OCI-LY3 (cell line): ENCODE measurements around the gene PTPRA.

Source experiments
- EZH2phosphoT487 ChIP-seq: fragments of 200-600 bp; shearing (Covaris generic); IDR thresholded peaks from 2 replicates; pipeline ENCODE4 v1.6.1; 2018; ENCODE audit warnings: antibody characterized with exemption, mixed run types, low read depth
- TF ChIP-seq, protein P1 (sequence below): fragments of 200-600, 300-600 bp; sonication (generic); IDR thresholded peaks from 2 replicates; pipeline ENCODE4 v1.5.1; 2014; ENCODE audit warnings: antibody characterized with exemption, low read length, low read depth

DNA sequence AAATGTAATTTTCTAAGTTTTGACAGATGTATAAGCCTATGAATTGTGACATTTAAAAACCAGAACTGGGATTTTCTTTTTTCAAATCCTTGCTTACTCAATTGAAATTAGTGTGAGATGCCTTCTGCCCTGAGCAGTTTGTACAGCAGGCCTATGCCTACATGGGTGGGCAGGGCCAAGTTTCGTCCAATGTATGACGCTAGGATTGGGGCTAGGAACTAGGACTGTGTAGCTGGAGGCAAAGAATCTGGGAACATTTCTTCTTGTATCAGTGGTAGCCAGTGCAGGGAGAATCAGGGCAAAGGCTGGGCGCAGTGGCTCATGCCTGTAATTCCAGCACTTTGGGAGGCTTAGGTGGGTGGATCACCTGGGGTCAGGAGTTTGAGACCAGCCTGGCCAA, 3.9 kb upstream of the PTPRA start:
- TF ChIP-seq, protein P1, sequence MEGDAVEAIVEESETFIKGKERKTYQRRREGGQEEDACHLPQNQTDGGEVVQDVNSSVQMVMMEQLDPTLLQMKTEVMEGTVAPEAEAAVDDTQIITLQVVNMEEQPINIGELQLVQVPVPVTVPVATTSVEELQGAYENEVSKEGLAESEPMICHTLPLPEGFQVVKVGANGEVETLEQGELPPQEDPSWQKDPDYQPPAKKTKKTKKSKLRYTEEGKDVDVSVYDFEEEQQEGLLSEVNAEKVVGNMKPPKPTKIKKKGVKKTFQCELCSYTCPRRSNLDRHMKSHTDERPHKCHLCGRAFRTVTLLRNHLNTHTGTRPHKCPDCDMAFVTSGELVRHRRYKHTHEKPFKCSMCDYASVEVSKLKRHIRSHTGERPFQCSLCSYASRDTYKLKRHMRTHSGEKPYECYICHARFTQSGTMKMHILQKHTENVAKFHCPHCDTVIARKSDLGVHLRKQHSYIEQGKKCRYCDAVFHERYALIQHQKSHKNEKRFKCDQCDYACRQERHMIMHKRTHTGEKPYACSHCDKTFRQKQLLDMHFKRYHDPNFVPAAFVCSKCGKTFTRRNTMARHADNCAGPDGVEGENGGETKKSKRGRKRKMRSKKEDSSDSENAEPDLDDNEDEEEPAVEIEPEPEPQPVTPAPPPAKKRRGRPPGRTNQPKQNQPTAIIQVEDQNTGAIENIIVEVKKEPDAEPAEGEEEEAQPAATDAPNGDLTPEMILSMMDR = no peak
- no peak for TF ChIP-seq EZH2phosphoT487
